Loucy (cell line): Measurements from ENCODE around the gene DTWD1.

Experiments
- H2AFZ ChIP-seq: fragments of 200-600 bp; sonication (generic); 2 replicates; pipeline ENCODE4 v1.6.0; 2016; ENCODE audit warnings: antibody characterized with exemption, mild to moderate bottlenecking, low read length, moderate library complexity
- H3F3A ChIP-seq: fragments of 200-600 bp; 2 replicates; pipeline ENCODE4 v1.6.0; 2016; ENCODE audit warnings: antibody characterized with exemption, low read depth, mild to moderate bottlenecking
- H3K27me3 ChIP-seq: fragments of 200-600 bp; sonication (generic); 2 replicates; pipeline ENCODE4 v1.6.1; 2014; ENCODE audit warnings: low read length, mild to moderate bottlenecking; ENCODE audit not compliant: insufficient read depth, poor library complexity, severe bottlenecking
- H3K36me3 ChIP-seq: fragments of 200-600 bp; sonication (generic); 2 replicates; pipeline ENCODE4 v1.6.1; 2016; ENCODE audit warnings: low read length; ENCODE audit not compliant: insufficient read depth
- H3K4me1 ChIP-seq: fragments of 200-600 bp; sonication (generic); 2 replicates; pipeline ENCODE4 v1.5.1; 2014; ENCODE audit warnings: low read length, mild to moderate bottlenecking; ENCODE audit not compliant: insufficient read depth, poor library complexity, severe bottlenecking
- H3K4me2 ChIP-seq: fragments of 200-600 bp; sonication (generic); 2 replicates; pipeline ENCODE4 v1.6.0; 2014; ENCODE audit warnings: antibody characterized with exemption, low read length, low read depth, mild to moderate bottlenecking; ENCODE audit not compliant: poor library complexity, severe bottlenecking
- H3K4me3 ChIP-seq: fragments of 200-600 bp; sonication (generic); 2 replicates; pipeline ENCODE4 v1.5.1; 2014; ENCODE audit warnings: low read length, mild to moderate bottlenecking, mixed read lengths; ENCODE audit not compliant: poor library complexity, severe bottlenecking
- H3K79me2 ChIP-seq: fragments of 200-600 bp; sonication (generic); 2 replicates; pipeline ENCODE4 v1.6.1; 2014; ENCODE audit warnings: low read length; ENCODE audit not compliant: insufficient read depth
- H3K9ac ChIP-seq: fragments of 200-600 bp; sonication (generic); 2 replicates; pipeline ENCODE4 v1.6.0; 2014; ENCODE audit warnings: mild to moderate bottlenecking, low read depth, low read length, moderate library complexity; ENCODE audit not compliant: poor library complexity, severe bottlenecking
- H3K9me2 ChIP-seq: fragments of 200-600 bp; sonication (generic); replicated peaks from 2 replicates; pipeline ENCODE4 v1.6.1; 2016; ENCODE audit warnings: low read depth, low read length, mixed read lengths
- H3K9me3 ChIP-seq: fragments of 200-600 bp; sonication (generic); 2 replicates; pipeline ENCODE4 v1.6.1; 2014; ENCODE audit warnings: mild to moderate bottlenecking, antibody characterized with exemption, low read length, low read depth; ENCODE audit not compliant: insufficient read depth
- H4K20me1 ChIP-seq: fragments of 200-600 bp; sonication (generic); 2 replicates; pipeline ENCODE4 v1.6.0; 2014; ENCODE audit warnings: antibody characterized with exemption, low read length, mild to moderate bottlenecking; ENCODE audit not compliant: insufficient read depth, poor library complexity, severe bottlenecking
- CTCF ChIP-seq: fragments of 200-600 bp; sonication (generic); conservative IDR thresholded peaks from 2 replicates; pipeline ENCODE4 v1.5.1; 2014; ENCODE audit warnings: mild to moderate bottlenecking, antibody characterized with exemption, low read length
- EZH2phosphoT487 ChIP-seq: fragments of 200-600 bp; IDR thresholded peaks from 2 replicates; pipeline ENCODE4 v1.6.1; 2018; ENCODE audit warnings: antibody characterized with exemption, mild to moderate bottlenecking, moderate library complexity, borderline replicate concordance

Gene DTWD1

DNA sequence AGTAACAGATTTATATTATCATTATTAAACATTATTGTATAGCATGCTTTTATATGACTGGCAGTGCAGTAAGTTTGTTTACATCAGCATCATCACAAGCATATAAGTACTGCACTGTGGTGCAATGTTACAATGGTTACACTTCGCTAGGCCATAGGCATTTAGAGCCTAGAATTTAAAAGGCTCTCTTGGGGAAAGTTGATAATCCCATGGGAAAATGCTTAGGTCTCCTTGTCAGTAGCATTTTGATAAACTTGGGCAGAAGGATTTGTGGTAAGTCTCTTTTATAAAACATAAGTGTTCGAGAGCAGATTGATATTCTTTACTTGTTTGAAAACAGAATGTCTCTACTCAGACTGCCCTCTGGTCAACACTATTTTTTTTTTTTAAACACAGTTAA, 7.5 kb downstream of the DTWD1 start:
- TF ChIP-seq CTCF (no peak), EZH2phosphoT487 (no peak)
- no peak overlapping the region for H3K4me3 ChIP-seq
- H3K9me3 ChIP-seq: no peaks in the 10 kb centered on the region; the same call in 1 of the 2 replicates
- peaks cover 15% of the 10 kb centered on the region for H3K4me1 ChIP-seq
- no peaks in the 10 kb centered on the region for H3K9me2 ChIP-seq
- no peaks in the 10 kb centered on the region for H3K27me3 ChIP-seq
- peaks cover 2% of the 10 kb centered on the region for H3K79me2 ChIP-seq
- H2AFZ ChIP-seq: no peak overlapping the region
- H3F3A ChIP-seq: no peaks in the 10 kb centered on the region
- H3K36me3 ChIP-seq: no peaks in the 10 kb centered on the region
- no peak overlapping the region for H3K9ac ChIP-seq
- no peaks in the 10 kb centered on the region for H4K20me1 ChIP-seq
- H3K4me2 ChIP-seq: no peak overlapping the region

GRCh38 chr15:49637857-49638256, 17.0 kb downstream of the DTWD1 start:
- Histone ChIP-seq H3K4me1 (no peaks in the 10 kb centered on the region), H3K36me3 (peaks cover 8% of the 10 kb centered on the region; the same call in 1 of the 2 replicates), H2AFZ (no peak overlapping the region), H3F3A (no peaks in the 10 kb centered on the region), H3K9me3 (no peaks in the 10 kb centered on the region), H3K79me2 (no peaks in the 10 kb centered on the region), H3K4me2 (no peak overlapping the region), H3K9ac (no peak overlapping the region), H3K9me2 (no peaks in the 10 kb centered on the region), H4K20me1 (no peaks in the 10 kb centered on the region), H3K27me3 (no peaks in the 10 kb centered on the region), H3K4me3 (no peak overlapping the region)
- TF ChIP-seq CTCF (no peak), EZH2phosphoT487 (no peak)

DNA sequence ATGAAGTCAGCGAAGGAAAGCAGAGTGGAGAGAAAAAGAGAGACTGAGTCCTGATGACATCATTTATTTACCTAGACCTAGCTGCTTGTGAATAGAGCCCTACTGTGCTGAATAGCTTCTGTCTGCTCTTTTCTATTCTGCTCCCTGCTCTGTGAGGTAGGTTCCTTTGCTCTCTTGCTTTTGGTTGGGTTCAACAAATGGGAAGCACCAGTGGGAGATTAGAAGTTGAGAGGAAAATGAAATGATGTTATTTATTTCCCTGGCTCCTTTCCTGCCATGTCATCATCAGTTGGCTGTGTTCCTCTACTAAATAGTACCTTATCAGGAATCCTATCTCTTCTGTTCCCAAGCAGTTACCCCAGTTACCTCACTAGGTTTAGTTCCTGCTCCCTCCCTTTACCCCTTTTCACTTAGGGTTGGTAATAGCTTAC, 23.5 kb downstream of the DTWD1 start:
- Histone ChIP-seq H3K27me3 (no peaks in the 10 kb centered on the region), H3K9me2 (no peaks in the 10 kb centered on the region), H4K20me1 (no peaks in the 10 kb centered on the region), H3K9ac (no peak overlapping the region), H3K79me2 (no peaks in the 10 kb centered on the region), H2AFZ (no peak overlapping the region), H3K4me2 (no peak overlapping the region), H3F3A (no peaks in the 10 kb centered on the region), H3K4me1 (no peaks in the 10 kb centered on the region), H3K9me3 (no peaks in the 10 kb centered on the region), H3K4me3 (no peak overlapping the region), H3K36me3 (no peaks in the 10 kb centered on the region; the same call in 1 of the 2 replicates)
- no peak for TF ChIP-seq EZH2phosphoT487
- no peak for TF ChIP-seq CTCF
